Liver (tissue), 9 donors: Measurements from ENCODE around the gene PDE4B. TPM values are rescaled to one million over a fixed set of nuclear protein-coding genes. Genes with fewer than 3 reads are reported as not detected.

Source experiments
- DNase-seq: peaks from one replicate; pipeline ENCODE4 v3.0.0-alpha.2; 2017; ENCODE audit warnings: low spot score
- H3K27ac ChIP-seq, 2 donors: one replicate each; pipeline ENCODE4 v1.7.0; 2013; ENCODE audit warnings: inconsistent platforms in 2 of 2, low read length in 2 of 2, control low read depth in 1 of 2, low read depth in 1 of 2, mild to moderate bottlenecking in 1 of 2
- H3K27me3 ChIP-seq, 4 donors: one replicate each; pipeline versions ENCODE4 v1.6.1 to v1.7.0; 2013; ENCODE audit warnings: low read length in 3 of 4, inconsistent platforms in 1 of 4, mild to moderate bottlenecking in 1 of 4, moderate library complexity in 1 of 4; ENCODE audit not compliant: control insufficient read depth in 4 of 4, insufficient read depth in 4 of 4
- H3K36me3 ChIP-seq, 4 donors: one replicate each; pipeline versions ENCODE4 v1.6.1 to v1.7.0; 2013; ENCODE audit warnings: low read length in 3 of 4, mild to moderate bottlenecking in 3 of 4, low read depth in 1 of 4, moderate library complexity in 1 of 4; ENCODE audit not compliant: control insufficient read depth in 4 of 4, insufficient read depth in 3 of 4
- H3K4me1 ChIP-seq, 4 donors: one replicate each; pipeline versions ENCODE4 v1.6.1 to v1.7.0; 2013; ENCODE audit warnings: low read length in 3 of 4, mild to moderate bottlenecking in 3 of 4, moderate library complexity in 1 of 4; ENCODE audit not compliant: control insufficient read depth in 4 of 4, insufficient read depth in 4 of 4
- H3K4me3 ChIP-seq, 3 donors: one replicate each; pipeline versions ENCODE4 v1.6.1 to v1.7.0; 2013; ENCODE audit warnings: low read length in 3 of 3, control low read depth in 1 of 3, low read depth in 1 of 3, mild to moderate bottlenecking in 1 of 3
- H3K9ac ChIP-seq, 2 donors: one replicate each; pipeline ENCODE4 v1.7.0; 2013; ENCODE audit warnings: low read length in 2 of 2, mild to moderate bottlenecking in 2 of 2, moderate library complexity in 2 of 2, control low read depth in 1 of 2, low read depth in 1 of 2
- H3K9me3 ChIP-seq, 4 donors: one replicate each; pipeline versions ENCODE4 v1.6.1 to v1.7.0; 2013; ENCODE audit warnings: low read length in 3 of 4; ENCODE audit not compliant: control insufficient read depth in 4 of 4
- EGR1 ChIP-seq, 2 donors: IDR thresholded peaks; 2 replicates each; pipeline ENCODE4 v1.6.1; 2016 to 2018; ENCODE audit warnings: antibody characterized with exemption in 2 of 2, low read depth in 2 of 2
- FOXA1 ChIP-seq: IDR thresholded peaks from 2 replicates; pipeline ENCODE4 v1.6.1; 2016; ENCODE audit warnings: antibody characterized with exemption
- FOXA2 ChIP-seq: IDR thresholded peaks from 2 replicates; pipeline ENCODE4 v1.6.1; 2016; ENCODE audit warnings: antibody characterized with exemption
- GABPA ChIP-seq, 2 donors: IDR thresholded peaks in 1 of 2; conservative IDR thresholded peaks in 1 of 2; 2 replicates each; pipeline ENCODE4 v1.6.1; 2016; ENCODE audit warnings: antibody characterized with exemption in 2 of 2, mild to moderate bottlenecking in 1 of 2, moderate library complexity in 1 of 2
- HNF4A ChIP-seq, 2 donors: conservative IDR thresholded peaks; 2 replicates each; pipeline ENCODE4 v1.6.1; 2016; ENCODE audit warnings: antibody characterized with exemption in 2 of 2, mild to moderate bottlenecking in 2 of 2
- HNF4G ChIP-seq: IDR thresholded peaks from 2 replicates; pipeline ENCODE4 v1.6.1; 2016; ENCODE audit warnings: antibody characterized with exemption
- JUND ChIP-seq, 2 donors: IDR thresholded peaks; 2 replicates each; pipeline ENCODE4 v1.6.1; 2016; ENCODE audit warnings: antibody characterized with exemption in 2 of 2
- NR2F2 ChIP-seq: IDR thresholded peaks from 2 replicates; pipeline ENCODE4 v1.6.1; 2016; ENCODE audit warnings: antibody characterized with exemption
- RAD21 ChIP-seq, 2 donors: IDR thresholded peaks; 2 replicates each; pipeline ENCODE4 v1.6.1; 2016; ENCODE audit warnings: antibody characterized with exemption in 2 of 2, mild to moderate bottlenecking in 2 of 2
- RXRA ChIP-seq, 2 donors: IDR thresholded peaks; 2 replicates each; pipeline ENCODE4 v1.6.1; 2017 to 2018; ENCODE audit warnings: antibody characterized with exemption in 2 of 2, mild to moderate bottlenecking in 1 of 2
- SP1 ChIP-seq: IDR thresholded peaks from 2 replicates; pipeline ENCODE4 v1.6.1; 2018; ENCODE audit warnings: antibody characterized with exemption, mild to moderate bottlenecking
- TAF1 ChIP-seq: conservative IDR thresholded peaks from 2 replicates; pipeline ENCODE4 v1.6.1; 2016; ENCODE audit warnings: antibody characterized with exemption, mild to moderate bottlenecking
- YY1 ChIP-seq: IDR thresholded peaks from 2 replicates; pipeline ENCODE4 v1.6.1; 2016; ENCODE audit warnings: antibody characterized with exemption, mild to moderate bottlenecking
- WGBS: extraction: QIAGEN DNeasy Blood & Tissue Kit; methylation state at CpG from one replicate; pipeline ENCODE4 v1.1.7; 2013; 5-methylcytosine and 5-hydroxymethylcytosine counted together
- polyA plus RNA-seq, 2 donors: library from polyadenylated mRNA; stranded (reverse) in 1 of 2; unstranded in 1 of 2; fragments of 200-250 nt in 1 of 2; fragments of >200 nt in 1 of 2; fragmentation: Nextera tagmentation in 1 of 2; extraction: Ambion mirVana in 1 of 2; gene quantifications; one replicate each; pipeline versions ENCODE4 v1.2.1 to v1.2.3, GENCODE V29; 2013 to 2015
- total RNA-seq, 2 donors: library from RNA; depleted of rRNA; stranded (reverse); fragments of >200 nt; gene quantifications; one replicate each; pipeline ENCODE4 v1.2.3, GENCODE V29; 2014
- TF ChIP-seq, protein P1 (sequence below): IDR thresholded peaks from 2 replicates; pipeline ENCODE4 v1.6.1; 2016; ENCODE audit warnings: antibody characterized with exemption
- TF ChIP-seq, protein P2 (sequence below): IDR thresholded peaks from 2 replicates; pipeline ENCODE4 v1.6.1; 2016; ENCODE audit warnings: antibody characterized with exemption
- TF ChIP-seq, protein P3 (sequence below): IDR thresholded peaks from 2 replicates; pipeline ENCODE4 v1.6.1; 2016; ENCODE audit warnings: antibody characterized with exemption
- TF ChIP-seq, protein P4 (sequence below): IDR thresholded peaks from 2 replicates; pipeline ENCODE4 v1.6.1; 2016; ENCODE audit warnings: antibody characterized with exemption, mild to moderate bottlenecking
- donor health status: healthy.
- donor health status: healthy.
- donor health status: healthy.
- donor health status: healthy.
- donor health status: healthy.

PDE4B gene
- total and polyA plus RNA-seq, 4 donors: 1.9 to 3.9 (median 2.7) TPM

DNA sequence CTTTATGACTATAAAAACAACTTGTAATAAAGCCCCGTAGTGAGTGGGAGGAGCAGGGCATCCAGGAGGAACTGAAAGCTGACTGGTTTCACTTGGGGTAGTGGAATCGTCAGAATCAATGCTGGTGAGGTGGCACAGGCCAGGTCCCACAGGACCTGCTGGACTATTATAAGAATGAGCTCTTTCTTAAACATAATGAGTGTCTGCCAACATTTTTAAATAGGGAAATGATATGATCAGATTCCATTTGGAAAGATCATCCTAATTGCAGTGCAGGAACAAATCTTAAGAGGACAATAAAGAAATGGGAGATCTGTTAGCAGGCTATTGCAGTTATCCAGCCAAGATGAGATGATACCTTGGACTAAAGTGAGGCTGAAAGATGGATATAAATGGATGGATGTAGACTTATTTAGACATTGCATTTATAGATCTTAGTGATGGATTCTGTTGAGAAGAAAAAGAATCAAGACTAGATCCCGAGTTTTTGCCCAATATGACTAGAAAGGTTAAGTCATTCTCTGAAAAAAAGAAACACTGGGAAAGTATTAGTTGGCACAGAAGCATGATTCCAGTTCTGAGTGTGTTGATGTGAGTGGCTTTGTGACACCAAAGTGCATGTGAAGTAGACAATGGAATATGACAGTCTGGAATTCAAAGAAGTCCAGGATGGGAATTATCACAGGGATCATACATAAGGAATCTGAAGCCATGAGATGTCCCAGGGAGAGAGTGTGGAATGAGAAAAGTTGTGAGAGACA lies 587.9 kb downstream of the PDE4B start:
- Histone ChIP-seq H3K27ac (no peak overlapping the region), H3K9me3 (no peaks in the 10 kb centered on the region), H3K9ac (no peak overlapping the region), H3K4me1 (no peaks in the 10 kb centered on the region), H3K36me3 (no peaks in the 10 kb centered on the region), H3K4me3 (no peak overlapping the region), H3K27me3 (no peaks in the 10 kb centered on the region)
- DNase-seq: no peak
- TF ChIP-seq, protein P1, sequence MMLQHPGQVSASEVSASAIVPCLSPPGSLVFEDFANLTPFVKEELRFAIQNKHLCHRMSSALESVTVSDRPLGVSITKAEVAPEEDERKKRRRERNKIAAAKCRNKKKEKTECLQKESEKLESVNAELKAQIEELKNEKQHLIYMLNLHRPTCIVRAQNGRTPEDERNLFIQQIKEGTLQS: no peak
- 77% methylated on average over 3 of the region's 3 CpGs for WGBS

DNA sequence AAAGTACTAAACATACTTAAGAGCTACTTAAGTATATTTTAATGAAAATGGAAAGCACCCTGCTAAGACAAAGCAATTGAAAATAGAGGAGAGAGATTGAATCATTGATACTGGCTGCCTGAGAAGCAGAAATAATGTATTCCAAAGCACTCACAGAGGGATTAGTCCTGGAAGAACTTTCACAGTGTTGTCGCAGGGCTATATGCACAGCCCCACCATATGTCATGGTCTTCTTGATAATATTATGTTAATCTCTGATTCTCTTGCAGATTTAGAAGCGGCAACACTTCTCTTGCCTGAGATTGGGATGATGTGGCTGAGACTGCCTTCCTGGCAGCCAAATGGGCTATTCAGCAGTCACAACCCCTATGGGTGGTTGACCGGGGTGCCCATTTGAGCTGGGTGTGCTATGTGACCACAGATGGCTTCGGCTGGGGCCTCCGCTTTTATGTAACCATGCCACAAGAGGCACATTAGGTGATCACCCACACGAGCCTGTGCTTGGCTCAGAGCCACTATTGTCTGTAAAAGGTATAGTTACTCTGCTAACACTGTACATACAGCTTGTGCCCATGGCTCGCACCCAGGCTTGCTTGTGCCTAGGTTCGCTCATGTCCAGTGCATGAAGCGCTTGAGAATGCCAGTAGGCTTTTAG lies 589.1 kb downstream of the PDE4B start:
- Histone ChIP-seq H3K27me3 (no peaks in the 10 kb centered on the region), H3K9me3 (peaks cover 0 to 1% (median 0%) of the 10 kb centered on the region in 4 donors), H3K9ac (no peak overlapping the region), H3K4me3 (no peak overlapping the region), H3K27ac (no peak overlapping the region), H3K4me1 (no peaks in the 10 kb centered on the region), H3K36me3 (no peaks in the 10 kb centered on the region)
- 94% methylated on average over 9 of the region's 9 CpGs for WGBS
- DNase-seq: no peak
- no peak for TF ChIP-seq RXRA (IDR thresholded peaks at IDR 0.05)
- no peak for TF ChIP-seq FOXA2
- TF ChIP-seq, protein P2, sequence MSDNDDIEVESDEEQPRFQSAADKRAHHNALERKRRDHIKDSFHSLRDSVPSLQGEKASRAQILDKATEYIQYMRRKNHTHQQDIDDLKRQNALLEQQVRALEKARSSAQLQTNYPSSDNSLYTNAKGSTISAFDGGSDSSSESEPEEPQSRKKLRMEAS: no peak
- TF ChIP-seq HNF4A (conservative IDR thresholded peaks at IDR 0.05): no peak
- TF ChIP-seq, protein P3, sequence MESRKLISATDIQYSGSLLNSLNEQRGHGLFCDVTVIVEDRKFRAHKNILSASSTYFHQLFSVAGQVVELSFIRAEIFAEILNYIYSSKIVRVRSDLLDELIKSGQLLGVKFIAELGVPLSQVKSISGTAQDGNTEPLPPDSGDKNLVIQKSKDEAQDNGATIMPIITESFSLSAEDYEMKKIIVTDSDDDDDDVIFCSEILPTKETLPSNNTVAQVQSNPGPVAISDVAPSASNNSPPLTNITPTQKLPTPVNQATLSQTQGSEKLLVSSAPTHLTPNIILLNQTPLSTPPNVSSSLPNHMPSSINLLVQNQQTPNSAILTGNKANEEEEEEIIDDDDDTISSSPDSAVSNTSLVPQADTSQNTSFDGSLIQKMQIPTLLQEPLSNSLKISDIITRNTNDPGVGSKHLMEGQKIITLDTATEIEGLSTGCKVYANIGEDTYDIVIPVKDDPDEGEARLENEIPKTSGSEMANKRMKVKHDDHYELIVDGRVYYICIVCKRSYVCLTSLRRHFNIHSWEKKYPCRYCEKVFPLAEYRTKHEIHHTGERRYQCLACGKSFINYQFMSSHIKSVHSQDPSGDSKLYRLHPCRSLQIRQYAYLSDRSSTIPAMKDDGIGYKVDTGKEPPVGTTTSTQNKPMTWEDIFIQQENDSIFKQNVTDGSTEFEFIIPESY: no peak
- TF ChIP-seq HNF4G: no peak
- no peak for TF ChIP-seq NR2F2
- TF ChIP-seq, protein P4, sequence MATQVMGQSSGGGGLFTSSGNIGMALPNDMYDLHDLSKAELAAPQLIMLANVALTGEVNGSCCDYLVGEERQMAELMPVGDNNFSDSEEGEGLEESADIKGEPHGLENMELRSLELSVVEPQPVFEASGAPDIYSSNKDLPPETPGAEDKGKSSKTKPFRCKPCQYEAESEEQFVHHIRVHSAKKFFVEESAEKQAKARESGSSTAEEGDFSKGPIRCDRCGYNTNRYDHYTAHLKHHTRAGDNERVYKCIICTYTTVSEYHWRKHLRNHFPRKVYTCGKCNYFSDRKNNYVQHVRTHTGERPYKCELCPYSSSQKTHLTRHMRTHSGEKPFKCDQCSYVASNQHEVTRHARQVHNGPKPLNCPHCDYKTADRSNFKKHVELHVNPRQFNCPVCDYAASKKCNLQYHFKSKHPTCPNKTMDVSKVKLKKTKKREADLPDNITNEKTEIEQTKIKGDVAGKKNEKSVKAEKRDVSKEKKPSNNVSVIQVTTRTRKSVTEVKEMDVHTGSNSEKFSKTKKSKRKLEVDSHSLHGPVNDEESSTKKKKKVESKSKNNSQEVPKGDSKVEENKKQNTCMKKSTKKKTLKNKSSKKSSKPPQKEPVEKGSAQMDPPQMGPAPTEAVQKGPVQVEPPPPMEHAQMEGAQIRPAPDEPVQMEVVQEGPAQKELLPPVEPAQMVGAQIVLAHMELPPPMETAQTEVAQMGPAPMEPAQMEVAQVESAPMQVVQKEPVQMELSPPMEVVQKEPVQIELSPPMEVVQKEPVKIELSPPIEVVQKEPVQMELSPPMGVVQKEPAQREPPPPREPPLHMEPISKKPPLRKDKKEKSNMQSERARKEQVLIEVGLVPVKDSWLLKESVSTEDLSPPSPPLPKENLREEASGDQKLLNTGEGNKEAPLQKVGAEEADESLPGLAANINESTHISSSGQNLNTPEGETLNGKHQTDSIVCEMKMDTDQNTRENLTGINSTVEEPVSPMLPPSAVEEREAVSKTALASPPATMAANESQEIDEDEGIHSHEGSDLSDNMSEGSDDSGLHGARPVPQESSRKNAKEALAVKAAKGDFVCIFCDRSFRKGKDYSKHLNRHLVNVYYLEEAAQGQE: no peak
- TF ChIP-seq TAF1: no peak
- TF ChIP-seq SP1: no peak
- TF ChIP-seq, protein P1: no peak
- no peak for TF ChIP-seq GABPA (IDR thresholded peaks at IDR 0.05 in 1 of 2, conservative IDR thresholded peaks at IDR 0.05 in 1 of 2)
- no peak for TF ChIP-seq RAD21 (IDR thresholded peaks at IDR 0.05)
- no peak for TF ChIP-seq EGR1 (IDR thresholded peaks at IDR 0.05; ENCODE audit: low read depth in 2 of 2)
- no peak for TF ChIP-seq JUND (IDR thresholded peaks at IDR 0.05)
- TF ChIP-seq YY1: no peak
- TF ChIP-seq FOXA1: no peak
